Parathyroid adenoma (tissue), 2 donors: ENCODE data around the gene KIF18B.

ENCODE experiments used
- H2AFZ ChIP-seq: fragments of 300-600 bp; sonication (generic); one replicate; pipeline ENCODE4 v1.7.0; 2017; ENCODE audit warnings: antibody characterized with exemption, mild to moderate bottlenecking
- H3K27ac ChIP-seq: fragments of 300-600 bp; sonication (generic); one replicate; pipeline ENCODE4 v1.7.0; 2017
- H3K27me3 ChIP-seq: fragments of 300-600 bp; sonication (generic); one replicate; pipeline ENCODE4 v1.7.0; 2017; ENCODE audit warnings: low read length; ENCODE audit not compliant: control insufficient read depth, insufficient read depth
- H3K36me3 ChIP-seq: fragments of 300-600 bp; sonication (generic); one replicate; pipeline ENCODE4 v1.7.0; 2017; ENCODE audit warnings: low read length; ENCODE audit not compliant: control insufficient read depth, insufficient read depth
- H3K4me1 ChIP-seq: fragments of 300-600 bp; sonication (generic); one replicate; pipeline ENCODE4 v1.7.0; 2017; ENCODE audit warnings: control low read depth
- H3K4me2 ChIP-seq: fragments of 300-600 bp; sonication (generic); one replicate; pipeline ENCODE4 v1.7.0; 2017; ENCODE audit warnings: low read length
- H3K4me3 ChIP-seq: fragments of 300-600 bp; sonication (generic); one replicate; pipeline ENCODE4 v1.7.0; 2017; ENCODE audit warnings: low read depth, low read length
- H3K79me2 ChIP-seq: fragments of 300-600 bp; sonication (generic); one replicate; pipeline ENCODE4 v1.7.0; 2017; ENCODE audit warnings: control low read depth
- H3K9ac ChIP-seq: fragments of 300-600 bp; sonication (generic); one replicate; pipeline ENCODE4 v1.7.0; 2017; ENCODE audit warnings: mild to moderate bottlenecking
- H3K9me3 ChIP-seq: fragments of 300-600 bp; sonication (generic); one replicate; pipeline ENCODE4 v1.7.0; 2017; ENCODE audit warnings: low read length; ENCODE audit not compliant: control insufficient read depth
- TF ChIP-seq, protein P1 (sequence below): fragments of 300-600 bp; sonication (generic); IDR thresholded peaks from one replicate; pipeline ENCODE4 v1.7.0; 2017; ENCODE audit warnings: antibody characterized with exemption, mild to moderate bottlenecking
- donor health status: primary hyperparathyroidism.

The KIF18B gene

DNA sequence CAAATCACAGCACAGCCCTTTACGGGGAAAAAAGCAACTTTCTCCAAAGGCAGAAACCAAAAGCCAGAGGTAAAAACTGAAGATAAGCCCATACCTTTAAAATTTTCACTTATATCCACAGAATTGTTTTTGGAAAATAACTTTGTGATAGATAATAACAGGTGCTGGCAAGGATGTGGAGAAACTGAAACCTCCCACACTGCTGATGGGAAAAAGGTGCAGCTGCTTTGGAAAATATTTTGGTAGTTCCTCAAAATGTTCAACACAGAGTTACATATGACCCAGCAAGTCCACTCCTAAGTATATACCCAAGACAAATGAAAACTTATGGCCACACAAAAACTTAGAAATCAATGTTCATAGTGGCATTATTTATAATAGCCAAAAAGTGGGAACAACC, 60.6 kb downstream of the KIF18B start:
- Histone ChIP-seq H3K4me1 (peaks cover 6% of the 10 kb centered on the region), H3K4me2 (no peak overlapping the region), H3K9ac (no peak overlapping the region), H3K79me2 (peaks cover under 1% of the 10 kb centered on the region), H3K36me3 (peaks cover 3% of the 10 kb centered on the region), H3K27ac (no peak overlapping the region), H2AFZ (no peak overlapping the region), H3K4me3 (no peak overlapping the region), H3K9me3 (no peaks in the 10 kb centered on the region), H3K27me3 (no peaks in the 10 kb centered on the region)
- TF ChIP-seq, protein P1, sequence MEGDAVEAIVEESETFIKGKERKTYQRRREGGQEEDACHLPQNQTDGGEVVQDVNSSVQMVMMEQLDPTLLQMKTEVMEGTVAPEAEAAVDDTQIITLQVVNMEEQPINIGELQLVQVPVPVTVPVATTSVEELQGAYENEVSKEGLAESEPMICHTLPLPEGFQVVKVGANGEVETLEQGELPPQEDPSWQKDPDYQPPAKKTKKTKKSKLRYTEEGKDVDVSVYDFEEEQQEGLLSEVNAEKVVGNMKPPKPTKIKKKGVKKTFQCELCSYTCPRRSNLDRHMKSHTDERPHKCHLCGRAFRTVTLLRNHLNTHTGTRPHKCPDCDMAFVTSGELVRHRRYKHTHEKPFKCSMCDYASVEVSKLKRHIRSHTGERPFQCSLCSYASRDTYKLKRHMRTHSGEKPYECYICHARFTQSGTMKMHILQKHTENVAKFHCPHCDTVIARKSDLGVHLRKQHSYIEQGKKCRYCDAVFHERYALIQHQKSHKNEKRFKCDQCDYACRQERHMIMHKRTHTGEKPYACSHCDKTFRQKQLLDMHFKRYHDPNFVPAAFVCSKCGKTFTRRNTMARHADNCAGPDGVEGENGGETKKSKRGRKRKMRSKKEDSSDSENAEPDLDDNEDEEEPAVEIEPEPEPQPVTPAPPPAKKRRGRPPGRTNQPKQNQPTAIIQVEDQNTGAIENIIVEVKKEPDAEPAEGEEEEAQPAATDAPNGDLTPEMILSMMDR = no peak

DNA sequence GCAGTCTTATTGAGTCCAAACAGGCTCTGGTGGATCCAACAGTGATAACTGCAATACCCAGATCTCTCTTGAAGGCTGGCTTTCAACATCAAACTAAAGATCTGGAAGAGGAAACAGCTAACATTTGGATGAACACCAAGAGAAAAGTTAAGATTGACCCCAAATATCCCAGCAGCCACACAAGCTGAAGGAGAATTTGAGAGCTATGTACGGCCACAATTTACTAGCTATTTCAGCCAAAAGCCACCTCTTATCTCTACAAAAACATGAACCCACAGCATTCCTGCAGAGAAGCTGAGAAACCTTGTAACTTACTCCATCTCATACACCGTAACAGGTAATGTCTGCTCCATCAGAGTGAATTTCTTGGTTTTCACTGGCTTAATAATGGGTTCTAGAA, 62.6 kb downstream of the KIF18B start:
- Histone ChIP-seq H3K4me3 (no peak overlapping the region), H3K4me1 (peaks cover 6% of the 10 kb centered on the region), H3K79me2 (no peaks in the 10 kb centered on the region), H3K9ac (no peak overlapping the region), H3K27ac (no peak overlapping the region), H3K4me2 (no peak overlapping the region), H3K36me3 (peaks cover 3% of the 10 kb centered on the region), H3K9me3 (no peaks in the 10 kb centered on the region), H2AFZ (no peak overlapping the region), H3K27me3 (no peaks in the 10 kb centered on the region)
- TF ChIP-seq, protein P1 = no peak

DNA sequence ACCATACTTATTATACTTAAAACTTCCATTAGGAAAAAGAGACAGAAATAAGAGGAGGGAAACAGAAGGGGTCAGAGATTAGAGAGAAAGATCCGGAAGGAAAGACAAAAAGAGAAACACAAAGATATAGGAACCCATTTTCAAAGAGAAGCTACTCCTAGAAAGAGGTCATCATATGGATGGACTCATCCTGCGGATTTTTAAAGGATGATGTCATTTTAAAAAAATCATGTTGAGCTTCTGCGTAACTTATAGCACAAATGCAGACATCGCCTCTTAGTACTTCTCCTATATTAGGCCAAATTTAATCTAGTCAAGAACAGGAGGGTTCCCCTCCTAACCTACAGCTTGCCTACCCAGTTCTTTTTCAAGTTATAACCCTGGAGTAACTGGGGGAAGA, 66.4 kb downstream of the KIF18B start:
- no peaks in the 10 kb centered on the region for H3K9me3 ChIP-seq
- H3K4me1 ChIP-seq = no peaks in the 10 kb centered on the region
- no peak overlapping the region for H3K4me2 ChIP-seq
- TF ChIP-seq, protein P1 = no peak
- H3K36me3 ChIP-seq = peaks cover under 1% of the 10 kb centered on the region
- no peak overlapping the region for H3K9ac ChIP-seq
- no peaks in the 10 kb centered on the region for H3K27me3 ChIP-seq
- no peak overlapping the region for H3K4me3 ChIP-seq
- H2AFZ ChIP-seq = no peak overlapping the region
- no peaks in the 10 kb centered on the region for H3K79me2 ChIP-seq
- H3K27ac ChIP-seq = no peak overlapping the region

DNA sequence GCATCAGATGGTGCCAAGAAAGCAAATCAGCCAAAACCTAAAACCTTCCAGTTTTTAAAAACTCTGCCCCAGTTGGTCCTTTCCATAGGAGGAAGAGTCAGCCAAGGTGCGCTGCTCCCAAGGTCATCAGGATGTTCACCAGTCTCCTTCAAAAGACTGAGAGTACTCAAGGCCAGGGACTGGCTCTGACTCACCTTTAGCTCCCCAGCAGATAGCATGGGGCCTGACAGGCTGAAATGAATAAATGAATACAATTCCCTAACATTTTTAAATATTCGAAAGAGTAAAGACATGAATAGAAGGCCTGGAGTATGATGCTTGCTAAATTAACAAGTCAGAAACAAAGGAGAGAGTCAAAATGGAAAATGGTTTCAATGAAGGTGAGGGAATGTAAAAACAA, 67.5 kb downstream of the KIF18B start:
- Histone ChIP-seq H3K9ac (no peak overlapping the region), H3K4me3 (no peak overlapping the region), H3K4me2 (no peak overlapping the region), H2AFZ (no peak overlapping the region), H3K9me3 (no peaks in the 10 kb centered on the region), H3K36me3 (no peaks in the 10 kb centered on the region), H3K4me1 (no peaks in the 10 kb centered on the region), H3K27me3 (no peaks in the 10 kb centered on the region), H3K79me2 (no peaks in the 10 kb centered on the region), H3K27ac (no peak overlapping the region)
- TF ChIP-seq, protein P1 = no peak

DNA sequence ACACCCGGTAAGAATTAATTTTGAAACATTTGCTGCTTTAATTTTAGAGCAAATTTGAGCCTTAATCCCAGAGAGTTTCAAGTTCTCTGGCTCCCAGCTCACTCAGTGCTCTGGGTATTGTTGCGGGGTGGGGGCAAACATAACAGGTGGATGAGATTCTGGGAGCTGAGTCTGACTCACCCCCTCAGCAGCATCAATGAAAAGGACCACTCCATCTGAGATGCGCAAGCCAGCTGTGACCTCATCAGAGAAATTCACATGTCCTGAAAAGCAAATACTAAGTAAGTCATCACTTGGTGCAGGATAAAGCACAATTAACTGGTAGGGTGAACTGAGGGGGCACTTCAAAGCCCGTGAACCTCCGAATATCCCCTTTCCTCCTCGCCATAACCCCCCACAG, 68.2 kb downstream of the KIF18B start:
- H3K9ac ChIP-seq = no peak overlapping the region
- no peaks in the 10 kb centered on the region for H3K36me3 ChIP-seq
- H2AFZ ChIP-seq = no peak overlapping the region
- H3K4me3 ChIP-seq = no peak overlapping the region
- H3K4me1 ChIP-seq = no peaks in the 10 kb centered on the region
- no peaks in the 10 kb centered on the region for H3K27me3 ChIP-seq
- H3K4me2 ChIP-seq = no peak overlapping the region
- no peaks in the 10 kb centered on the region for H3K9me3 ChIP-seq
- TF ChIP-seq, protein P1 = no peak
- H3K79me2 ChIP-seq = no peaks in the 10 kb centered on the region
- no peak overlapping the region for H3K27ac ChIP-seq
